Measurements from ENCODE around the gene EID2B.

DNA sequence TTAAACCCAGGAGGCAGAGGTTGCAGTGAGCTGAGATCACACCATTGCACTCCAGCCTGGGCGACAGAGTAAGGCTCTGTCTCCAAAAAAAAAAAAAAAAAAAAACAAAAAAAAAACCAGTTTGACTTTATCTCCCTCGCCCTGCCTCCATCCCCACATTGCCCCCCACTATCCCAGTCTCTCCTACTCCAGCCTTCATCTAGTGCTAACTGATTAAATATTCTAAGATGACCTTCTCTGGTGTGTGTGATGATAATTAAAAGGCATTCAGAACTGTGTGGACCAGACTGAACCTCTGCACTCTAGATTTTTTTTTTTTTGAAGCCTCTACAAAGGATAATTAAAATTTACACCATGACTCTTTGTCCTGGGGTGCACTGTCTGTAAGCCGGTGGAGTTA is 39.9 kb downstream of the EID2B start:
- TF ChIP-seq NRF1 (conservative IDR thresholded peaks at IDR 0.05; ENCODE audit: low read depth, low read length) (no peak), RFX5 (IDR thresholded peaks at IDR 0.05; ENCODE audit: low read depth, low read length) (no peak), ZSCAN29 (IDR thresholded peaks at IDR 0.05) (no peak), NR2F1 (conservative IDR thresholded peaks at IDR 0.05) (no peak), NR2C2 (IDR thresholded peaks at IDR 0.05; ENCODE audit: borderline replicate concordance, control insufficient read depth, insufficient read length, low read depth) (no peak), POLR2A (IDR thresholded peaks at IDR 0.05; ENCODE audit: low read depth, low read length) (no peak), ZNF217 (IDR thresholded peaks at IDR 0.05) (no peak)
- TF ChIP-seq, protein P1, sequence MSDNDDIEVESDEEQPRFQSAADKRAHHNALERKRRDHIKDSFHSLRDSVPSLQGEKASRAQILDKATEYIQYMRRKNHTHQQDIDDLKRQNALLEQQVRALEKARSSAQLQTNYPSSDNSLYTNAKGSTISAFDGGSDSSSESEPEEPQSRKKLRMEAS (IDR thresholded peaks at IDR 0.05; ENCODE audit: low read depth, low read length) = no peak
- TF ChIP-seq, protein P2, sequence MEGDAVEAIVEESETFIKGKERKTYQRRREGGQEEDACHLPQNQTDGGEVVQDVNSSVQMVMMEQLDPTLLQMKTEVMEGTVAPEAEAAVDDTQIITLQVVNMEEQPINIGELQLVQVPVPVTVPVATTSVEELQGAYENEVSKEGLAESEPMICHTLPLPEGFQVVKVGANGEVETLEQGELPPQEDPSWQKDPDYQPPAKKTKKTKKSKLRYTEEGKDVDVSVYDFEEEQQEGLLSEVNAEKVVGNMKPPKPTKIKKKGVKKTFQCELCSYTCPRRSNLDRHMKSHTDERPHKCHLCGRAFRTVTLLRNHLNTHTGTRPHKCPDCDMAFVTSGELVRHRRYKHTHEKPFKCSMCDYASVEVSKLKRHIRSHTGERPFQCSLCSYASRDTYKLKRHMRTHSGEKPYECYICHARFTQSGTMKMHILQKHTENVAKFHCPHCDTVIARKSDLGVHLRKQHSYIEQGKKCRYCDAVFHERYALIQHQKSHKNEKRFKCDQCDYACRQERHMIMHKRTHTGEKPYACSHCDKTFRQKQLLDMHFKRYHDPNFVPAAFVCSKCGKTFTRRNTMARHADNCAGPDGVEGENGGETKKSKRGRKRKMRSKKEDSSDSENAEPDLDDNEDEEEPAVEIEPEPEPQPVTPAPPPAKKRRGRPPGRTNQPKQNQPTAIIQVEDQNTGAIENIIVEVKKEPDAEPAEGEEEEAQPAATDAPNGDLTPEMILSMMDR (IDR thresholded peaks at IDR 0.05 in 2 of 3, conservative IDR thresholded peaks at IDR 0.05 in 1 of 3; ENCODE audit: control insufficient read depth in 2 of 3, extremely low read depth in 1 of 3, insufficient read depth in 1 of 3, low read depth in 3 of 3, low read length in 3 of 3) = no peak
